ENCODE data around the gene MLX. TPM values are rescaled to one million over a fixed set of nuclear protein-coding genes. Genes with fewer than 3 reads are reported as not detected.

Gene MLX
- total RNA-seq, 4 donors from 2014 or later = 59.3 to 78.0 (median 68.8) TPM

DNA sequence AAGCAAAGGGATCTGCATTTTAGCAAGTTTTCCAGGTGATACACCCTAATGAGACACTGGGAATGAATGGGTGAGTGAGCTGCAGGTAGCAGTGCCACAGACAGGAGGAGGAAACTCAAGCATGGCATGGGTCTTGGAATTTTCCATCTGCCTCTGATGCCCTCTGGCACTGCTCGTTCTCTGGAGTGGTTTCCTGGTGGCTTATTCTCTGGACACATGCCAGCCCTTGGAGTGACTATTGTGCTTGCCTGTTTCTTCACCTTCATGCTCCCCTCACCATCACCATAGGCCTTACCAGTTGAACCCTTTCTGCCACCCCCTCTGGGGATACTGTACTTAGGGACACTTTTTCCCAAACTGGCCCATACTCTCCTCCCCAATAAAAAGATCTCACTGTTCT is 3.4 kb upstream of the MLX start:
- TF ChIP-seq, protein P1, sequence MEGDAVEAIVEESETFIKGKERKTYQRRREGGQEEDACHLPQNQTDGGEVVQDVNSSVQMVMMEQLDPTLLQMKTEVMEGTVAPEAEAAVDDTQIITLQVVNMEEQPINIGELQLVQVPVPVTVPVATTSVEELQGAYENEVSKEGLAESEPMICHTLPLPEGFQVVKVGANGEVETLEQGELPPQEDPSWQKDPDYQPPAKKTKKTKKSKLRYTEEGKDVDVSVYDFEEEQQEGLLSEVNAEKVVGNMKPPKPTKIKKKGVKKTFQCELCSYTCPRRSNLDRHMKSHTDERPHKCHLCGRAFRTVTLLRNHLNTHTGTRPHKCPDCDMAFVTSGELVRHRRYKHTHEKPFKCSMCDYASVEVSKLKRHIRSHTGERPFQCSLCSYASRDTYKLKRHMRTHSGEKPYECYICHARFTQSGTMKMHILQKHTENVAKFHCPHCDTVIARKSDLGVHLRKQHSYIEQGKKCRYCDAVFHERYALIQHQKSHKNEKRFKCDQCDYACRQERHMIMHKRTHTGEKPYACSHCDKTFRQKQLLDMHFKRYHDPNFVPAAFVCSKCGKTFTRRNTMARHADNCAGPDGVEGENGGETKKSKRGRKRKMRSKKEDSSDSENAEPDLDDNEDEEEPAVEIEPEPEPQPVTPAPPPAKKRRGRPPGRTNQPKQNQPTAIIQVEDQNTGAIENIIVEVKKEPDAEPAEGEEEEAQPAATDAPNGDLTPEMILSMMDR (IDR thresholded peaks at IDR 0.05; ENCODE audit: low read depth) = no peak

DNA sequence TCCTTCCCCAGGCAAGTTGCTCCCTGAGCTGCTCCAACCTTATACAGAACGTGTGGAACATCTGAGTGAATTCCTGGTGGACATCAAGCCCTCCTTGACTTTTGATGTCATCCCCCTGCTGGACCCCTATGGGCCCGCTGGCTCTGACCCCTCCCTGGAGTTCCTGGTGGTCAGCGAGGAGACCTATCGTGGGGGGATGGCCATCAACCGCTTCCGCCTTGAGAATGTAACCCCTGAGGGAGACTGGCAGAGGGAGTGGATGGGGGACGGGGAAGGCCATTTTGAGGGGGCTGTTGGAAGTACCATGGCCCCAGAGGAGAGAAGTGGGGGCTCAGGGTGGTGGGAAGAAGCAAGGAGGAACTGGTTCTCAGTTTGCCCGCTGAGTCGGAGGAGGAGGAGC is 3.0 kb upstream of the MLX start:
- TF ChIP-seq, protein P1 (IDR thresholded peaks at IDR 0.05; ENCODE audit: low read depth) = no peak

DNA sequence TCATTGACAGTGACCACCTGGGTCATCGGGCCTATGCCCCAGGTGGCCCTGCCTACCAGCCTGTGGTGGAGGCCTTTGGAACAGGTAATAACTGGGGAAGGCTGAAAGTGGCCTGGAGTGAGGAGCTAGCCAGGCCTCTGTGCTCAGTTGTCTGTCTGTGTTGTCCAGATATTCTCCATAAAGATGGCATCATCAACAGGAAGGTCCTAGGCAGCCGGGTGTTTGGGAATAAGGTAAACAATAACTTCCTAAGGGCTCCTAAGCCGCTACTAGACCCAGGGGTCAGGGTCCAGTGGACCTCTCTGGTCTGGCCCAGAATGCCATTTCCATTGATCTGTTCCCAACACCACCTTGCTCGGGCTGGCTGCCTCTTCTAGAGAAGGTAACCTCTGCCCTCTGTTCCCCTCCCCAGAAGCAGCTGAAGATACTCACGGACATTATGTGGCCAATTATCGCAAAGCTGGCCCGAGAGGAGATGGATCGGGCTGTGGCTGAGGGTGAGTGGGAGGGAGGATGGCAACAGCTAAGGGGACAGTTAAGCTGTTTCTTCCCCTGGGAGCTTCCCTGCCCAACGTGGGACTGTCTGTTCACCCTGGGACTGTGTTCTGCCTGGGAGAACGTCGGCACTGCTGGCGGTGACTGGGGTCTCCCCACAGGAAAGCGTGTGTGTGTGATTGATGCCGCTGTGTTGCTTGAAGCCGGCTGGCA is 1.9 kb upstream of the MLX start:
- TF ChIP-seq, protein P1 (IDR thresholded peaks at IDR 0.05; ENCODE audit: low read depth) = no peak

DNA sequence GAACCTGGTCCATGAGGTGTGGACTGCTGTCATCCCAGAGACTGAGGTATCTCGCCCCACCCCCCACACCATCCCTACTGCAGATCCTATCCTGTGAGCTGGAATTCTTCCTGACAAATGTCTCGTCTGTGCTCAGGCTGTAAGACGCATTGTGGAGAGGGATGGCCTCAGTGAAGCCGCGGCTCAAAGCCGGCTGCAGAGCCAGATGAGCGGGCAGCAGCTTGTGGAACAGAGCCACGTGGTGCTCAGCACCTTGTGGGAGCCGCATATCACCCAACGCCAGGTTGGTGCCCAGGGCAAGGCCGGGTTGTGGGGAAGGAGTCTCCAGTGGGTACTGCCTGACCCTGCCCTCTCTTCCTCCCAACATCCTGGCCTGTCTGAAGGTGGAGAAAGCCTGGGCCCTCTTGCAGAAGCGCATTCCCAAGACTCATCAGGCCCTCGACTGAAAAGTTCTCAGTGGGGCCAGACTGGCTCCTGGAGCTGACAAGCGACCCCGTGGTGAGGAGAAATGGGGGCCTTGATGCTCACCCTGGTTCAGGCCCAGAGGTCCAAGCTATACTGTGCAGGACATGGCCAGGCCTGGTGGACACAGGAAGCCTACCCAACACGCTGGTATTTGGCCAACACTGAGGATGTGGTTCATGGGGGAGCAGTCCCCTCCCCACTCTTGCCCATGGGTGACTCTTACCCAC is 1.2 kb upstream of the MLX start:
- TF ChIP-seq, protein P1 (IDR thresholded peaks at IDR 0.05; ENCODE audit: low read depth) = no peak

DNA sequence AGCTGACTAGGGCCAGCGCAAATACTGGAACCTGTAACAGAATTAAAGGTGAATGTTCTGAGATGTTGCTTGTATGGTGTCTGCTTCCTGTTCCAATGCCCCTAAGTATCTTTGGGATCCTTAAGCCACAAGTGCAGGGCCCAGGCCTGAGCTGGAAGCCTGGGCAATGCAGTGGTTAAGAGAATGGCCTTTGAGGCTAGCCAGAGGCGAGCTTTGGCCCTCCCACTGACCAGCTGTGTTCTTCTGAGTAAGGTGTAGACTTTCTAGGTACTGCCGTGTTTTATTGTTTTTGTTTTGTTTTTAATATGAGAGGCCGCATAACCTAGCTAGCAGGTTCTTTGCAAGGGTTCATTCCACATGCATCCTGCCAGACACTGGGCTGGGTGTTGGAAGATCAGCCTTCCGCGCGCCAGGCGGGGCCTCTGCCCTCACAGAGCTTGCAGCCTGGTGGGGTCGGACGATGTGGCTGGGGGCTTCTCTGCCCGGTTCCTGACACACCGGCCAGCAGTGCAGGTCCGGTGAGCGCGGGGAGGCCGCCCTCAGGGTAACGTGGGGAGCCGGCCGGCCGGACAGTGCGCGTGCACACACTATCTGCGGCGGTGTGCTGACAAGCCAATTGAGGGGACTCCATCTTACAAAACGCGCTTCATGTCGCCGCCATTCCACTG is 551 bp upstream of the MLX start:
- TF ChIP-seq, protein P1 (IDR thresholded peaks at IDR 0.05; ENCODE audit: low read depth) = no peak

DNA sequence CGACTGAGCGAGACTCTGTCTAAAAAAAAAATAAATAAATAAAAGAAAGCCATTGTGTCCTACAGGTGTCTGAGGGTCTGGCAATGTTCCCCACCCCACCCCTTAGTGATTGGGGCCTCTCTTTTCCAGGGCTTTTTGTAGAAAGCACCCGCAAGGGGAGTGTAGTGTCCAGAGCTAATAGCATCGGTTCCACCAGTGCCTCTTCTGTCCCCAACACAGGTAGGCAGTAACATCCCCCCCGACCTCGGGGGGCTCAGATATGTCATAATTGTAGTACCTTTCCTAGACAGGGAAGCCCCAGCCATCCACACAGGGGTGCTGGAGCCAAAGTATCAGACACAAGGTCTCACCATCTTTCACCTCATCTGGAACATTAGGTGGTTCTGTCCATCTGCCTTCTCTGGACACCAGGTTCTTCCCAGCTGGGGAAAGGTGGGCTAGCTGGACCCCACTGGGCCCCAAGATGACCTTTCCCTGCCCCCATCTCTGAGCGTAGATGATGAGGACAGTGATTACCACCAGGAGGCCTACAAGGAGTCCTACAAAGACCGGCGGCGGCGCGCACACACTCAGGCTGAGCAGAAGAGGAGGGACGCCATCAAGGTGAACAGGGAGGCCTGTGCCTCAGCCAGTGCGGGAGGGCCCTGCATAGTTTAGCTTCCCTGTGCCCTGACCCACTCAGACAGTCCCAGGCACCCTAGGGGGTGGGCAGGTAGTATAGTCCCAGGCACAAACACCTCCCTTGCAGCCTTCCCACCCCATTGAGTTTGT is 1.6 kb downstream of the MLX start:
- TF ChIP-seq, protein P1 (IDR thresholded peaks at IDR 0.05; ENCODE audit: low read depth) = no peak
